Dendritic cell treated with granulocyte-macrophage colony-stimulating factor and Interleukin-4, amounts not matched to agents 40 ng/mL and 50 ng/mL, for 4 days (primary cell): ENCODE data around the gene GNAQ.
"Not testable (repeated sequence)": the region's sequence is repeated elsewhere in the genome, so short reads cannot be mapped to it uniquely, and the experiment has no call there.

Experiments used
- H3K27ac Mint-ChIP-seq: one replicate; pipeline ENCODE4 v1.8.0; 2022; ENCODE audit warnings: mild to moderate bottlenecking, mixed read lengths
- H3K27me3 Mint-ChIP-seq: one replicate; pipeline ENCODE4 v1.8.0; 2022; ENCODE audit warnings: mild to moderate bottlenecking, mixed read lengths
- H3K36me3 Mint-ChIP-seq: one replicate; pipeline ENCODE4 v1.8.0; 2022; ENCODE audit warnings: low read depth, mixed read lengths
- H3K4me1 Mint-ChIP-seq: one replicate; pipeline ENCODE4 v1.8.0; 2022; ENCODE audit warnings: low read depth, mixed read lengths
- H3K4me3 Mint-ChIP-seq: one replicate; pipeline ENCODE4 v1.8.0; 2022; ENCODE audit warnings: mild to moderate bottlenecking, moderate library complexity, mixed read lengths
- H3K9me3 Mint-ChIP-seq: one replicate; pipeline ENCODE4 v1.8.0; 2022; ENCODE audit warnings: mixed read lengths
- intact Hi-C: fragments of 100-400 bp; cut with micrococcal nuclease; formaldehyde crosslinking; loops from one replicate; pipeline ENCODE4 v1.15.0; 2022

Gene GNAQ

DNA sequence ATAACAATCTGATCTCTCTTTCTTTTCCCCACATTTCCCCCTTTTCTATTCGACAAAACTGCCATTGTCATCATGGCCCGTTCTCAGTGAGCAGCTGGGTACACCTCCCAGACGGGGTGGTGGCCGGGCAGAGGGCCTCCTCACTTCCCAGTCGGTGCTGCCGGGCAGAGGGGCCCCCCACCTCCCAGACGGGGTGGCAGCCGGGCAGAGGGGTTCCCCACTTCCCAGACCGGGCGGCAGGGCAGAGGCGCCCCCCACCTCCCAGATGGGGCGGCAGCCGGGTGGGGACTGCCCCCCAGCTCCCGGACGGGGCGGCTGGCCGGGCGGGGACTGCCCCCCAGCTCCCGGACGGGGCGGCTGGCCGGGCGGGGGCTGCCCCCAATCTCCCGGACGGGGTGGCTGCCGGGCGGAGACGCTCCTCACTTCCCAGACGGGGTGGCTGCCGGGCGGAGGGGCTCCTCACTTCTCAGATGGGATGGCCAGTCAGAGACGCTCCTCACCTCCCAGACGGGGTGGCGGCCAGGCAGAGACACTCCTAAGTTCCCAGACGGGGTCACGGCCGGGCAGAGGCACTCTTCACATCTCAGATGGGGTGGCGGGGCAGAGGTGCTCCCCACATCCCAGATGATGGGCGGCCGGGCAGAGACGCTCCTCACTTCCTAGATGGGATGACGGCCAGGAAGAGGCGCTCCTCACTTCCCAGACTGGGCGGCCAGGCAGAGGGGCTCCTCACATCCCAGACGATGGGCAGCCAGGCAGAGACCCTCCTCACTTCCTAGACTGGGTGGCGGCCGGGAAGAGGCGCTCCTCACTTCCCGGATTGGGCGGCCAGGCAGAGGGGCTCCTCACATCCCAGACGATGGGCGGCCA lies 328.9 kb downstream of the GNAQ start:
- intact Hi-C loops, H3K27ac Mint-ChIP-seq, H3K4me3 Mint-ChIP-seq, H3K27me3 Mint-ChIP-seq, H3K36me3 Mint-ChIP-seq, H3K9me3 Mint-ChIP-seq: not testable (repeated sequence)
- H3K4me1 Mint-ChIP-seq, result peaks cover 39% of the 10 kb centered on the region

DNA sequence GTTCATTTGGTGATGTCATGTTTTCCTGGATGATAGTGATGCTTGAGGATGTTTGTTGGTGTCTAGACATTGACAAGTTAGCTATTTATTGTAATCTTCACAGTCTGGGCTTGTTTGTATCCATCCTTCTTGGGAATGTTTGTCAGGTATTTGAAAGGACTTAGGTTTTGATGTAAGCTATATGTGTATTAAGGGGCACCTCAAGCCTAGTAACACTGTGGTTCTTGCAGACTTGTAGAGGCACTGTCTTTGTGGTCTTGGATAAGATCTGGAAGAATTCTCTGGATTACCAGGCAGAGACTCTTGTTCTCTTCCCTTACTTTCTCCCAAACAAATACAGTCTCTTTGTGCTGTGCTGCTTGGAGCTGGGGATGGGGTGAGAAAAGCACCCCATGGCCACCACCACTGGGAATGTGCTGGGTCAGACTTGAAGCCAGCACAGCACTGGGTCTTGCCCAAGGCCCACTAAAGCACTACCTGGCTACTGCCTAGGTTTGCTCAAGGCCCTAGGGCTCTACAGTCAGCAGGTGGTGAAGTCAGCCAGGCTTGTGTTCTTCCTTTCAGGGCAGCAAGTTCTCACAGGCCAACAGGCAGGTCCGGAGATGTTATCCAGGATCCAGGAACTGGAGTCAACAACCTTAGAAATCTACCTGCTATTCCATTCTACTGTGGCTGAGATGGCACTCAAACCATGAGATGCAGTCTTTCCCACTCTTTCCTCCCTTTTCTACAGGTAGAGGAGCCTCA lies 334.2 kb downstream of the GNAQ start:
- Mint-ChIP-seq H3K4me1 (peaks cover 17% of the 10 kb centered on the region), H3K9me3 (peaks cover 30% of the 10 kb centered on the region), H3K36me3 (no peaks in the 10 kb centered on the region), H3K27me3 (no peaks in the 10 kb centered on the region), H3K4me3 (no peak overlapping the region), H3K27ac (no peak overlapping the region)
- intact Hi-C loops, result no loop called here

DNA sequence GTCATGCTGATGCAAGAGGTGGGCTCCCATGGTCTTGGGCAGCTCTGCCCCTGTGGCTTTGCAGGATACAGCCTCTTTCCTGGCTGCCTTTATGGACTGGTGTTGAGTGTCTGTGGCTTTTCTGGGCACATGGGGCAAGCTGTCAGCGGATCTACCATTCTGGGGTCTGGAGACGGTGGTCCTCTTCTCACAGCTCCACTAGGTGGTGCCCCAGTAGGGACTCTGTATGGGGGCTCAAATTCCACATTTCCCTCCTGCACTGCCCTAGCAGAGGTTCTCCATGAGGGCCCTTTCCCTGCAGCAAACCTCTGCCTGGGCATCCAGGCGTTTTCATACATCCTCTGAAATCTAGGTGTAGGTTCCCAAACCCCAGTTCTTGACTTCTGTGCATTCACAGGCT lies 340.9 kb downstream of the GNAQ start:
- H3K4me3 Mint-ChIP-seq, intact Hi-C loops, H3K27me3 Mint-ChIP-seq, H3K4me1 Mint-ChIP-seq, H3K27ac Mint-ChIP-seq, H3K36me3 Mint-ChIP-seq: not testable (repeated sequence)
- H3K9me3 Mint-ChIP-seq, result peaks cover 36% of the 10 kb centered on the region

DNA sequence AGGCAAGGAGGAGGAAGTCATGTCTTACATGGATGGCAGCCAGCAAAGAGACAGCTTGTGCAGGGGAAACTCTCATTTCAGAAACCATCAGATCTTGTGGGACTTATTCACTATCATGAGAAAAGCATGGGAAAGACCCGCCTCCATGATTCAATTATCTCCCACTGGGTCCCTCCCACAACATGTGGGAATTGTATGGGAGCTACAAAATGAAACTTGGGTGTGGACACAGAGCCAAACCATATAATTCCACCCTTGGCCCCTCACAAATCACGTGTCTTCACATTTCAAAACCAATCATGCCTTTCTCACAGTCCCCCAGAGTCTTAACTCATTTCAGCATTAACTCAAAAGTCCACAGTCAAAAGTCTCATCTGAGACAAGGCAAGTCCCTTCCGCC lies 341.5 kb downstream of the GNAQ start:
- H3K4me1 Mint-ChIP-seq, H3K27me3 Mint-ChIP-seq, H3K27ac Mint-ChIP-seq, intact Hi-C loops, H3K36me3 Mint-ChIP-seq, H3K4me3 Mint-ChIP-seq: not testable (repeated sequence)
- peaks cover 30% of the 10 kb centered on the region for H3K9me3 Mint-ChIP-seq

DNA sequence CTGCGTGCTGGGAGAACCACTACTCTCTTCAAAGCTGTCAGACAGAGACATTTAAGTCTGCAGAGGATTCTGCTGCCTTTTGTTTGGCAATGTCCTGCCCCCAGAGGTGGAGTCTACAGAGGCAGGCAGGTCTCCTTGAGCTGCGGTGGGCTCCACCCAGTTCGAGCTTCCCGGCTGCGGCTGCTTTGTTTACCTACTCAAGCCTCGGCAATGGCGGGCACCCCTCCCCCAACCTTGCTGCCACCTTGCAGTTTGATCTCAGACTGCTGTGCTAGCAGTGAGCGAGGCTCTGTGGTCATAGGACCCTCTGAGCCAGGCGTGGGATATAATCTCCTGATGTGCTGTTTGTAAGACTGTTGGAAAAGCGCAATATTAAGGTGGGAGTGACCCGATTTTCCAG lies 343.9 kb downstream of the GNAQ start:
- intact Hi-C loops, H3K27ac Mint-ChIP-seq, H3K36me3 Mint-ChIP-seq, H3K4me1 Mint-ChIP-seq, H3K4me3 Mint-ChIP-seq, H3K27me3 Mint-ChIP-seq: not testable (repeated sequence)
- peaks cover 21% of the 10 kb centered on the region for H3K9me3 Mint-ChIP-seq

DNA sequence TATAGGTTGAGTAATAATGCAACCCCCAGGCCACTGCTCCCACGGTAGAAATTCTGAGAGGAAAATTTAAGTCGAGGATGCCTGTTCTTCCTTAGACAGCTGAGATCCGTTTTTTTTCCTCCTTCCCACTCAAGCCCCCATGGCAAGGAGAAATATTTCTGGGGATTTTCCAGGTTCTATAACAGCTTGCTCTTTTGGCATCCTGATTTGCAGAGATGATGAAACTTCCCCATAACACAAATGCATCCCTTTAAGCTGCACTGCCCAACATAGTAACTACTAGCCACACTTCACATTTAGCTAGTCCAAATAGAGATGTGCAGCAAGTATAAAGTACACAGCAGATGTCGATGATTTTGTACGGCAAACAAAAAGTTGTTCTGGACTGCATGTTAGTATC lies 351.0 kb downstream of the GNAQ start:
- intact Hi-C loops, result no loop called here
- H3K4me3 Mint-ChIP-seq, result no peak overlapping the region
- no peak overlapping the region for H3K27ac Mint-ChIP-seq
- H3K4me1 Mint-ChIP-seq, result peaks cover 30% of the 10 kb centered on the region
- no peaks in the 10 kb centered on the region for H3K9me3 Mint-ChIP-seq
- no peaks in the 10 kb centered on the region for H3K36me3 Mint-ChIP-seq
- no peaks in the 10 kb centered on the region for H3K27me3 Mint-ChIP-seq

DNA sequence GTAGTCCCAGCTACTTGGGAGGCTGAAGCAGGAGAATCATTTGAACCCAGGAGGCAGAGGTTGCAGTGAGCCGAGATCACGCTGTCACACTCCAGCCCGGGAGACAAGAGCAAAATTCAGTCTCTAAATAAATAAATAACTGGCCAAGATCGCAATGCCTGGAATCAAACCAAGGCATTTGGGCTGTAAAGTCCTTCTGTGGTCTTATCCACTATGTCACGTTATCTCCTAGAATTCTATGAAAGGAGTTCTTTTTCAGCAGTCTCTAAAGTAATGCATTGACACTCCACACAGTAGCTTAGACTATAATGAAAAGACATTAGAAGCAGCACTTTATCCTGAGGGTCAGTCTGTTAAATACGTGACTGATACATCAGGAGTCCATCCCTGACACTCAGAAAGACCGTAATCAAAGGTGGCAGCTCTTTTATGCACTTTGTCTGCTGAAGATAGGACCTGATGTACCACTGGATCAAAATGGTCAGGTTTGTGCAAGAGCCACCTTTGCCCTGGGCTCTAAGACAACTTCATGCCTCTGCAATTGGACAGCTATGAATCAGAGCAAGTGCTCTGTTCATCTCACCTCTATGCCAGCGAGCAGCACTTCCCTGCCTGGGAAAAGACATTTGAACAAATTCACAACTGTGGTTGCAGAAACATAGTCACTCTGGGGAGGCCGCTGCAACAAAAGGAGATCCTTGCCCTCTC lies 351.8 kb downstream of the GNAQ start:
- Mint-ChIP-seq H3K27me3 (no peaks in the 10 kb centered on the region), H3K36me3 (no peaks in the 10 kb centered on the region), H3K4me1 (peaks cover 30% of the 10 kb centered on the region), H3K4me3 (no peak overlapping the region), H3K9me3 (no peaks in the 10 kb centered on the region), H3K27ac (no peak overlapping the region)
- intact Hi-C loops, result no loop called here

DNA sequence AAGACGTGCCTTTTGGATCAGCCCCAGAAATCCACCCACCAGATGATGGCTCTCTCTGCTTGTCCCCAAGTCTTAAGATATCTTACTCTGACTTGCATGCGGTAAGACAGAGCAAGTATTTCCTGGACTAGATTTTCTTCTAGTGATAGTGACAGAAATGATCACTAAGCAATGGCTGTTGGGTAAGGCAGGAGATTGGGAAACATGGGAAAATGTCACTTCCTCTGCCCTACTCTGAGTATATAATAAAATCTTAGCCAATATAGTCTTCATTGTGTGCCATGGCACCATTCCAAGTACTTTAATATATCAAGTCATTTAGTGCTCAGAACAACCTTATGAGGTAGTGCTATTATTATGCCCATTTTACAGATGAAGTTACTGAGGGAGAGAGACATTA lies 352.5 kb downstream of the GNAQ start:
- no peaks in the 10 kb centered on the region for H3K27me3 Mint-ChIP-seq
- H3K4me1 Mint-ChIP-seq, result peaks cover 30% of the 10 kb centered on the region
- no peak overlapping the region for H3K27ac Mint-ChIP-seq
- H3K9me3 Mint-ChIP-seq, result no peaks in the 10 kb centered on the region
- intact Hi-C loops, result no loop called here
- no peaks in the 10 kb centered on the region for H3K36me3 Mint-ChIP-seq
- H3K4me3 Mint-ChIP-seq, result no peak overlapping the region

DNA sequence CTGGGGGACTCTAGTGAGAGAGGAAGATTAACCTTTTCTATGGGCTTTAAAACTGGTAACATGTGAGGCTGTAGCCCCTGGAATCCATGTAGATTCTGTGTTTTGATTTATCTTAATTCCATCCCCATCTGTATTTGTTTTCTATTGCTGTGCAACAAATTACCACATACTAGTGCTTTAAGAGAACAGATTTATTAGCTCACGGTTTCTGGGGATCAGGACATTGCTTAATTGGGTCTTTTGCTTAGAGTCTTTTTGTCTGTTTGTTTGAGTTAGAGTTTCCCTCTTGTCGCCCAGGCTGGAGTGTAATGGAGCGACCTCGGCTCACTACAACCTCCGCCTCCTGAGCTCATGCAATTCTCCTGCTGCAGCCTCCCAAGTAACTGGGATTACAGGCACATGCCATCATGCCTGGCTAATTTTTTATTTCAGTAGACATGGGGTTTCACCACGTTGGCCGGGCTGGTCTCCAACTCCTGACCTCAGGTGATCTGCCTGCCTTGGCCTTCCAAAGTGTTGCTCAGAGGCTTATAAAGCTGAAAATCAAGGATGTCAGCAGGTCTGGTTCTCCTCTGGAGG lies 353.6 kb downstream of the GNAQ start:
- intact Hi-C loops, result no loop called here
- H3K4me1 Mint-ChIP-seq, result peaks cover 30% of the 10 kb centered on the region
- no peaks in the 10 kb centered on the region for H3K27me3 Mint-ChIP-seq
- H3K9me3 Mint-ChIP-seq, result no peaks in the 10 kb centered on the region
- no peaks in the 10 kb centered on the region for H3K36me3 Mint-ChIP-seq
- no peak overlapping the region for H3K4me3 Mint-ChIP-seq
- no peak overlapping the region for H3K27ac Mint-ChIP-seq

DNA sequence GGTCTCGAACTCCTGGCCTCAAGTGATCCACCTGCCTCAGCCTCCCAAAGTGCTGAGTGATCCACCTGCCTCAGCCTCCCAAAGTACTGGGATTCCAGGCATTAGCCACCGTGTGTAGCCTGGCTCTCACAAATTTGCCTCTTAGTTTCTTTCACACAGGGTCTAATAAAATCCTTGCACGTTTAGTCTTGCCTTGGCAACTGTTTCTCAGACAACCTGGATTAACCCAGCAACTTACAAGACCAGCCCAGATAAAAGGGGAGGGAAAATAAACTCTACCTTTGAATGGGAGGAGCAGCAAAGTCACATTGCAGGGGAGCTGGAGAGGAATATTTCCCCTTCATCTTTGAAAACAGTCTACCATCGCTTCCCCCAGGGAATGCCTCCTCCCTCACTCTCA lies 354.2 kb downstream of the GNAQ start:
- H3K4me1 Mint-ChIP-seq, result peaks cover 30% of the 10 kb centered on the region
- intact Hi-C loops, result no loop called here
- no peaks in the 10 kb centered on the region for H3K36me3 Mint-ChIP-seq
- no peak overlapping the region for H3K27ac Mint-ChIP-seq
- H3K9me3 Mint-ChIP-seq, result no peaks in the 10 kb centered on the region
- H3K27me3 Mint-ChIP-seq, result no peaks in the 10 kb centered on the region
- H3K4me3 Mint-ChIP-seq, result no peak overlapping the region

DNA sequence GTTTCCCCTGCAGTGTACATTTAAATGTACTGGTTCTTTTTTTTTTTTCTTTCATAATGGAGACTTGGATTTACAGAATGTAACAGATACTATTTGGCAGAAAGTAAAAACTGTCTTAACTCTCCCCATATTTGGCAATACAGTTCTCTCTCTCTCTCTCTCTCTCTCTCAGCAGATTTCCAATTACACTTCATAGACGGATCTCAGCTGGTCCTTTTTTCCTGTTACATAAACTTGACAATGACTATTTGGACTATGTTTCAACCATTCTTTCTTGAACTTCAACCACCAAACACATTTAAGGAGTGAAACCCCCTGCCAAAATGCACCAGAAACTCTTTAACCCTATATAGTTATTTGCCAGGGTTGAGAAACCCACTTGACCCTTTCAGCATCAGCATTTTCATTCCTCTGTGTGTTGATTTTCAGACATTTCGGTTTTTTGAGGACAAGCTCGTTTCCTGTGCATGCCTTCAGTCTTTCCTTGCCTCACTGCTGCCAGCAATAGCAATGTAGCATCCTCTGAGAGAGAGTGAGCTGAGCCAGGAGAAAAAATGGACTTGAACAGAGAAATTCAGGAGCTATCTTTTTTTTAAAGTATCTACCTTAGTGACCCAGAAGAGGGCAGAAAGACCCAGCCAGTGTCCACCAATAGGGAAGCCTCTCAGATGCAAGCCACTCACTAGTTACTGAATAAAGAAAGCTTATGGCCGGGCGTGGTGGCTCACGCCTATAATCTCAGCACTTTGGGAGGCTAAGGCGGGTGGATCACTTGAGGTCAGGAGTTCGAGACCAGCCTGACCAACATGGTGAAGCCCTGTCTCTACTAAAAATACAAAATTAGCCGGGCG lies 357.4 kb downstream of the GNAQ start:
- Mint-ChIP-seq H3K27me3 (no peaks in the 10 kb centered on the region), H3K9me3 (no peaks in the 10 kb centered on the region), H3K4me3 (no peak overlapping the region), H3K36me3 (no peaks in the 10 kb centered on the region), H3K27ac (no peak overlapping the region), H3K4me1 (peaks cover 12% of the 10 kb centered on the region)
- intact Hi-C loops, result no loop called here

DNA sequence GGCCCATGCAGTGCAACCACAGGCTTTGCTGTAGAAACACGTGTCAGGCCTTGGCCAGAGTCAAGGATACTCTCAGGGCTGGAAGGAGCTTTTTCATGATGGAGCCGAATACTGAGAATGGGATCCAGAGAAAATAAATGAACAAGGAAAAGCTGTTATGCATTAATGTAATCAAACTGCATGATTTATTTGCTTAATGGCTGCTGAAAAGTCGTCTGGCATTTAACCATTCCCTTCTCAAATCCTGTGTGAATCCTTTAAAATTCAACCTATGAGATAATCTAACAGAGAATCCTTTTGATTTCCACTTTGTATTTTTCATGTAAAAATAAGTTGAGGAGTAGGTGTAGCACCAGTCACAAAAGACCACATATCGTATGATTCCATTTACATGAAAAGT lies 359.4 kb downstream of the GNAQ start:
- Mint-ChIP-seq H3K4me3 (no peak overlapping the region), H3K4me1 (no peaks in the 10 kb centered on the region), H3K36me3 (no peaks in the 10 kb centered on the region), H3K9me3 (no peaks in the 10 kb centered on the region), H3K27me3 (no peaks in the 10 kb centered on the region), H3K27ac (no peak overlapping the region)
- intact Hi-C loops, result no loop called here

DNA sequence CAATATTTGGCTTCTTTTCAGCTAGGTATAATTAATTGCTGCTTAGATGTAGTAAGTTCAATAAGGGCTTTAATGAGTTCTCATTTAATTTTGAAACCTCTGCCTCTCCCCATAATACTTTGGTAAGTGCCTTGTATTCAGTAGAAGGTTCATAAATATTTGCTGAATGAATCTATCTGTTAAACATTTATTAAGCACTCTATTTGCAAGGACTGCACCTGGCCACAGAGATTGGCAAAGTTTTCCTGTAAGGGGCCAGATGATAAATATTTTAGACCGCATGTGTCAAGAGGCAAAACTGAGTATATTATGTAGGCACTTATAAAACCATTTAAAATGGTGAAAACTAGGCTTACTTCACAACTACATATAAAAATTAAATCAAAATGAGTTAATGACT lies 364.5 kb downstream of the GNAQ start:
- Mint-ChIP-seq H3K27me3 (no peaks in the 10 kb centered on the region), H3K27ac (no peak overlapping the region), H3K9me3 (no peaks in the 10 kb centered on the region)

More for the DNA sequence above, 364.5 kb downstream of the GNAQ start:
- no peak overlapping the region for H3K4me3 Mint-ChIP-seq
- H3K36me3 Mint-ChIP-seq, result no peaks in the 10 kb centered on the region
- intact Hi-C loops, result no loop called here
- H3K4me1 Mint-ChIP-seq, result no peaks in the 10 kb centered on the region
